Lung (tissue), 12 donors: ENCODE results near the gene GAB2. TPM values are rescaled to one million over a fixed set of nuclear protein-coding genes. Genes with fewer than 3 reads are reported as not detected.
"Not testable (repeated sequence)": the region's sequence is repeated elsewhere in the genome, so short reads cannot be mapped to it uniquely, and the experiment has no call there.

ENCODE experiments used
- ATAC-seq: fragments of 200-7000 bp; cut with Tn5 transposase; one replicate; pipeline ENCODE4 v1.9.1; 2020; ENCODE audit warnings: moderate number of reproducible peaks; ENCODE audit not compliant: insufficient read depth, low FRiP score
- DNase-seq, 3 donors: peaks; one replicate each; pipeline ENCODE4 v3.0.0-alpha.2; 2013 to 2017
- H3K27ac ChIP-seq, 2 donors: one replicate each; pipeline ENCODE4 v1.5.1; 2013; ENCODE audit warnings: mild to moderate bottlenecking in 2 of 2, moderate library complexity in 2 of 2, control low read depth in 1 of 2, inconsistent platforms in 1 of 2, low read depth in 1 of 2, low read length in 1 of 2
- H3K27me3 ChIP-seq, 3 donors: one replicate each; pipeline ENCODE4 v1.5.1; 2013; ENCODE audit warnings: low read length in 2 of 3; ENCODE audit not compliant: control insufficient read depth in 3 of 3, insufficient read depth in 3 of 3
- H3K36me3 ChIP-seq, 4 donors: one replicate each; pipeline ENCODE4 v1.5.1; 2013; ENCODE audit warnings: low read length in 4 of 4, mild to moderate bottlenecking in 1 of 4, moderate library complexity in 1 of 4; ENCODE audit not compliant: control insufficient read depth in 4 of 4, insufficient read depth in 4 of 4
- H3K4me1 ChIP-seq, 5 donors: one replicate each; pipeline ENCODE4 v1.5.1; 2013; ENCODE audit warnings: low read length in 5 of 5, mild to moderate bottlenecking in 2 of 5, moderate library complexity in 1 of 5; ENCODE audit not compliant: control insufficient read depth in 5 of 5, insufficient read depth in 5 of 5
- H3K4me3 ChIP-seq: one replicate; pipeline ENCODE4 v1.5.1; 2013; ENCODE audit warnings: mild to moderate bottlenecking, control low read depth, moderate library complexity
- H3K9ac ChIP-seq, 2 donors: one replicate each; pipeline ENCODE4 v1.5.1; 2013; ENCODE audit warnings: low read length in 2 of 2, control low read depth in 1 of 2; ENCODE audit not compliant: insufficient read depth in 1 of 2
- H3K9me3 ChIP-seq, 4 donors: one replicate each; pipeline ENCODE4 v1.5.1; 2013; ENCODE audit warnings: low read length in 3 of 4, mild to moderate bottlenecking in 1 of 4, moderate library complexity in 1 of 4; ENCODE audit not compliant: control insufficient read depth in 4 of 4, insufficient read depth in 3 of 4
- WGBS, 2 donors: extraction: QIAGEN DNeasy Blood & Tissue Kit; methylation state at CpG; one replicate each; pipeline ENCODE4 v1.1.7; 2013; 5-methylcytosine and 5-hydroxymethylcytosine counted together
- polyA plus RNA-seq, 2 donors: library from polyadenylated mRNA; stranded (reverse); fragments of 200-250 nt; gene quantifications; one replicate each; pipeline ENCODE4 v1.2.1, GENCODE V29; 2013
- total RNA-seq, 2 donors: library from RNA; depleted of rRNA in 1 of 2; stranded (reverse); fragments of >200 nt in 1 of 2; gene quantifications; one replicate each; pipeline ENCODE4 v1.2.1, GENCODE V29; 2014 to 2021
- TF ChIP-seq, protein P1 (sequence below): IDR thresholded peaks from 2 replicates; pipeline ENCODE4 v1.5.1; 2012; ENCODE audit warnings: mild to moderate bottlenecking; ENCODE audit errors: control extremely low read depth, extremely low read depth
- donor health status: control.
- donor health status: control.
- donor health status: Bipolar disorder and iron deficiency.
- donor health status: healthy.
- donor health status: DM: yes; HTN: yes; CAD: no.

Gene GAB2
- total and polyA plus RNA-seq, 4 donors: 17.8 to 47.9 (median 23.1) TPM

GRCh38 chr11:78176605-78177141 is 240.9 kb downstream of the GAB2 start:
- Histone ChIP-seq H3K27me3 (no peaks in the 10 kb centered on the region), H3K27ac (no peak overlapping the region), H3K4me1 (peaks cover 0 to 3% (median 0%) of the 10 kb centered on the region in 5 donors), H3K9me3 (no peaks in the 10 kb centered on the region), H3K36me3 (peaks cover 0 to 20% (median 2%) of the 10 kb centered on the region in 4 donors), H3K9ac (no peak overlapping the region), H3K4me3 (no peak overlapping the region)
- no peak for ATAC-seq
- 94 to 97% methylated on average over 10 of the region's 10 CpGs for WGBS, 2 donors
- no peak for DNase-seq
- TF ChIP-seq, protein P1, sequence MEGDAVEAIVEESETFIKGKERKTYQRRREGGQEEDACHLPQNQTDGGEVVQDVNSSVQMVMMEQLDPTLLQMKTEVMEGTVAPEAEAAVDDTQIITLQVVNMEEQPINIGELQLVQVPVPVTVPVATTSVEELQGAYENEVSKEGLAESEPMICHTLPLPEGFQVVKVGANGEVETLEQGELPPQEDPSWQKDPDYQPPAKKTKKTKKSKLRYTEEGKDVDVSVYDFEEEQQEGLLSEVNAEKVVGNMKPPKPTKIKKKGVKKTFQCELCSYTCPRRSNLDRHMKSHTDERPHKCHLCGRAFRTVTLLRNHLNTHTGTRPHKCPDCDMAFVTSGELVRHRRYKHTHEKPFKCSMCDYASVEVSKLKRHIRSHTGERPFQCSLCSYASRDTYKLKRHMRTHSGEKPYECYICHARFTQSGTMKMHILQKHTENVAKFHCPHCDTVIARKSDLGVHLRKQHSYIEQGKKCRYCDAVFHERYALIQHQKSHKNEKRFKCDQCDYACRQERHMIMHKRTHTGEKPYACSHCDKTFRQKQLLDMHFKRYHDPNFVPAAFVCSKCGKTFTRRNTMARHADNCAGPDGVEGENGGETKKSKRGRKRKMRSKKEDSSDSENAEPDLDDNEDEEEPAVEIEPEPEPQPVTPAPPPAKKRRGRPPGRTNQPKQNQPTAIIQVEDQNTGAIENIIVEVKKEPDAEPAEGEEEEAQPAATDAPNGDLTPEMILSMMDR: no peak

- WGBS, 2 donors: 96 to 99% methylated on average over 3 of the region's 3 CpGs
- H3K9me3 ChIP-seq, H3K27me3 ChIP-seq, H3K27ac ChIP-seq, H3K9ac ChIP-seq, DNase-seq, H3K4me1 ChIP-seq, H3K4me3 ChIP-seq, ATAC-seq: not testable (repeated sequence)
- H3K36me3 ChIP-seq: peaks cover 0 to 23% (median 2%) of the 10 kb centered on the region in 4 donors
Observed at GRCh38 chr11:78175862-78176261, 241.8 kb downstream of the GAB2 start.

DNA sequence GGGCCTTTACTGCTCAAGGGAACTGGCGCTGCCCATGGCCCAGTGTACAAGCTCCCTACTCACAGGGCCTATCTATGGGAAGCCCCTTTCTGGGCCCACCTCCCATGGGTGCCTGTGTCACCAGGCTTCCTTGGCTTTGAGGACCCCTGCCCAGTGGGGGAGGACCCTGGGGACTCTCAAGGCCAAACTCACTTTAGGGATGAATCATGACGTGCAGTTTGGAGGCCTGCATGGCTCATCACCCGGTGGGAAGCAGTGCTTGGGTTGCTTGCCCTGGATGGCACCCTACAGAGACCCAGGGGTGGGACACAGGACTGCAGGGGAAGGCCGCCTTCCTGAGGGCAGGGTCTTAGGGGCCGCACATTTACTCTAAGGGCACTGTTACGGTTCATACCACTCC is 245.7 kb downstream of the GAB2 start:
- Histone ChIP-seq H3K9me3 (no peaks in the 10 kb centered on the region), H3K9ac (no peak overlapping the region), H3K36me3 (peaks cover 0 to 19% (median 3%) of the 10 kb centered on the region in 4 donors), H3K4me3 (no peak overlapping the region), H3K27ac (no peak overlapping the region), H3K4me1 (peaks cover 0 to 16% (median 7%) of the 10 kb centered on the region in 5 donors), H3K27me3 (no peaks in the 10 kb centered on the region)
- TF ChIP-seq, protein P1: no peak
- 96% methylated on average over 6 of the region's 6 CpGs for WGBS, 2 donors
- DNase-seq (no peak), ATAC-seq (no peak)

DNA sequence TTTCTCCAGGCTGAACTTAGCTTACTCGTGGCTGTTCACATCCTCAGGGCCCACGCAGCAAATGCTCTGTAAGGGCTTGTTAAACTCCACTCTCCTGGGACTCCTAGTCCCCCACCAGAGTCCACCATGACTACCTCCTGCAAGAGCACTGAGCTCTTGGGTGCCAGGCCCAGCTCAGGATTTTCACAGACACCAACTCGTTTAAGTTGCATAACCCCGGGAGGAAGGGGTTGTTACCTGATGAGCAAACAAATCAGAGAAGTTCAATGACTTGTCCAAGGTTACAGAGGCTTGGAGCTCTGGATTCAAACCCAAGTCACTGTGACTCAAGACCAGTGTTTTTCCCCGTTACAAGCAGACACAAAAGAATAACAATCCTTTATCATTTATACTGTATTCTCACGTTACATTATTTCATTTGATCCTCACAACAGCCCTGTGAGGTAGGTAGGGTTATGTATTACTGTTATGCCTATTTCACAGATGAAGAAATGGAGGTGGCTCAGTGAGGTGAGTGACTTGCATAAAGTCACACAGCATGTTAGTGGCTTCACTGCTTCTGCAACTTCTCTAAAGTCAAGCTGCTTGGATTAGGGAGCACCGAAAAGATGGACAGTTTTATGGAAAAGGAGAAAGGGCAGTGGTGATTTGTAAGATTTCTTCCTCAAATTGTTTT is 246.6 kb downstream of the GAB2 start:
- WGBS, 2 donors: 78 to 81% methylated on average over 7 of the region's 7 CpGs
- no peaks in the 10 kb centered on the region for H3K27me3 ChIP-seq
- H3K4me1 ChIP-seq: peaks cover 0 to 16% (median 7%) of the 10 kb centered on the region in 5 donors
- H3K36me3 ChIP-seq: peaks cover 0 to 18% (median 3%) of the 10 kb centered on the region in 4 donors
- H3K4me3 ChIP-seq: no peak overlapping the region
- DNase-seq: no peak
- H3K9ac ChIP-seq: no peak overlapping the region
- no peaks in the 10 kb centered on the region for H3K9me3 ChIP-seq
- peak overlapping the region in 1 of 2 donors; percentile 0 for H3K27ac ChIP-seq
- TF ChIP-seq, protein P1: no peak
- ATAC-seq: no peak
